ENCODE data around the gene GRM1.

The GRM1 gene

GRCh38 chr6:146408583-146408982 lies 379.7 kb downstream of the GRM1 start:
- ChIA-PET POLR2A (no interaction called here), CTCF (no interaction called here)
- no peak for DNase-seq (ENCODE audit: extremely low spot score)
- TF ChIP-seq HDGF (IDR thresholded peaks at IDR 0.05; ENCODE audit: borderline replicate concordance) (no peak), FOXA1 (IDR thresholded peaks at IDR 0.05) (no peak), LEF1 (IDR thresholded peaks at IDR 0.05; ENCODE audit: borderline replicate concordance) (no peak)

GRCh38 chr6:146410851-146411595 lies 382.2 kb downstream of the GRM1 start:
- TF ChIP-seq LEF1 (IDR thresholded peaks at IDR 0.05; ENCODE audit: borderline replicate concordance) (no peak), ZNF384 (IDR thresholded peaks at IDR 0.05) (no peak), FOXK2 (IDR thresholded peaks at IDR 0.05) (no peak), HDGF (IDR thresholded peaks at IDR 0.05; ENCODE audit: borderline replicate concordance) (no peak)
- CTCF ChIA-PET = no interaction called here
- DNase-seq (ENCODE audit: extremely low spot score) = no peak
- POLR2A ChIA-PET = no interaction called here

GRCh38 chr6:146419576-146419975 lies 390.7 kb downstream of the GRM1 start:
- DNase-seq (ENCODE audit: extremely low spot score) = no peak
- POLR2A ChIA-PET = no interaction called here
- CTCF ChIA-PET = no interaction called here
- no peak for TF ChIP-seq ZNF384 (IDR thresholded peaks at IDR 0.05)
- no peak for TF ChIP-seq TARDBP (IDR thresholded peaks at IDR 0.05)
- no peak for TF ChIP-seq BHLHE40 (IDR thresholded peaks at IDR 0.05; ENCODE audit: borderline replicate concordance)
- no peak for TF ChIP-seq HDGF (IDR thresholded peaks at IDR 0.05; ENCODE audit: borderline replicate concordance)
- TF ChIP-seq SUZ12 (IDR thresholded peaks at IDR 0.05) = no peak
- TF ChIP-seq SP1 (IDR thresholded peaks at IDR 0.05) = no peak

GRCh38 chr6:146420255-146420654 lies 391.4 kb downstream of the GRM1 start:
- POLR2A ChIA-PET = no interaction called here
- DNase-seq (ENCODE audit: extremely low spot score) = no peak
- CTCF ChIA-PET = no interaction called here
- TF ChIP-seq TARDBP (IDR thresholded peaks at IDR 0.05) = no peak
- TF ChIP-seq L3MBTL2 (conservative IDR thresholded peaks at IDR 0.05) = no peak
- no peak for TF ChIP-seq SP1 (IDR thresholded peaks at IDR 0.05)
- TF ChIP-seq BHLHE40 (IDR thresholded peaks at IDR 0.05; ENCODE audit: borderline replicate concordance) = no peak
- TF ChIP-seq FOXM1 (IDR thresholded peaks at IDR 0.05; ENCODE audit: borderline replicate concordance) = no peak

GRCh38 chr6:146422789-146423375 lies 394.0 kb downstream of the GRM1 start:
- no peak for DNase-seq (ENCODE audit: extremely low spot score)
- ChIA-PET CTCF (no interaction called here), POLR2A (no interaction called here)
- TF ChIP-seq ZNF384 (IDR thresholded peaks at IDR 0.05) (no peak), SUZ12 (IDR thresholded peaks at IDR 0.05) (no peak), ELF4 (IDR thresholded peaks at IDR 0.05) (no peak), PKNOX1 (IDR thresholded peaks at IDR 0.05) (no peak), CTBP1 (IDR thresholded peaks at IDR 0.05; ENCODE audit: borderline replicate concordance) (no peak), HDGF (IDR thresholded peaks at IDR 0.05; ENCODE audit: borderline replicate concordance) (no peak), FOXA1 (IDR thresholded peaks at IDR 0.05) (no peak), LEF1 (IDR thresholded peaks at IDR 0.05; ENCODE audit: borderline replicate concordance) (no peak), L3MBTL2 (conservative IDR thresholded peaks at IDR 0.05) (no peak), SP1 (IDR thresholded peaks at IDR 0.05) (no peak), ARNT (IDR thresholded peaks at IDR 0.05) (no peak)

- DNase-seq (ENCODE audit: extremely low spot score) = no peak
- POLR2A ChIA-PET = no interaction called here
- CTCF ChIA-PET = no interaction called here
- TF ChIP-seq L3MBTL2 (conservative IDR thresholded peaks at IDR 0.05) (no peak), TARDBP (IDR thresholded peaks at IDR 0.05) (no peak), BHLHE40 (IDR thresholded peaks at IDR 0.05; ENCODE audit: borderline replicate concordance) (no peak), SP1 (IDR thresholded peaks at IDR 0.05) (no peak), FOXK2 (IDR thresholded peaks at IDR 0.05) (no peak), SUZ12 (IDR thresholded peaks at IDR 0.05) (no peak), NFRKB (IDR thresholded peaks at IDR 0.05) (no peak), ELF4 (IDR thresholded peaks at IDR 0.05) (no peak), CTBP1 (IDR thresholded peaks at IDR 0.05; ENCODE audit: borderline replicate concordance) (no peak), FOXM1 (IDR thresholded peaks at IDR 0.05; ENCODE audit: borderline replicate concordance) (no peak), LEF1 (IDR thresholded peaks at IDR 0.05; ENCODE audit: borderline replicate concordance) (no peak), ZNF384 (IDR thresholded peaks at IDR 0.05) (no peak), ARNT (IDR thresholded peaks at IDR 0.05) (no peak), FOXA1 (IDR thresholded peaks at IDR 0.05) (no peak), HDGF (IDR thresholded peaks at IDR 0.05; ENCODE audit: borderline replicate concordance) (no peak), PKNOX1 (IDR thresholded peaks at IDR 0.05) (no peak)
These were observed 394.6 kb downstream of the GRM1 start for GRCh38 chr6:146423452-146423851.

GRCh38 chr6:146426516-146426915 lies 397.7 kb downstream of the GRM1 start:
- ChIA-PET CTCF (no interaction called here), POLR2A (no interaction called here)
- no peak for DNase-seq (ENCODE audit: extremely low spot score)
- TF ChIP-seq HDGF (IDR thresholded peaks at IDR 0.05; ENCODE audit: borderline replicate concordance) (no peak), FOXA1 (IDR thresholded peaks at IDR 0.05) (no peak), PKNOX1 (IDR thresholded peaks at IDR 0.05) (no peak), SP1 (IDR thresholded peaks at IDR 0.05) (no peak), NFRKB (IDR thresholded peaks at IDR 0.05) (no peak), ZNF384 (IDR thresholded peaks at IDR 0.05) (no peak), BHLHE40 (IDR thresholded peaks at IDR 0.05; ENCODE audit: borderline replicate concordance) (no peak), TARDBP (IDR thresholded peaks at IDR 0.05) (no peak), LEF1 (IDR thresholded peaks at IDR 0.05; ENCODE audit: borderline replicate concordance) (no peak), L3MBTL2 (conservative IDR thresholded peaks at IDR 0.05) (no peak), SUZ12 (IDR thresholded peaks at IDR 0.05) (no peak), ELF4 (IDR thresholded peaks at IDR 0.05) (no peak), ARNT (IDR thresholded peaks at IDR 0.05) (no peak)
